Measurements from ENCODE around the gene SLC29A3. TPM values are rescaled to one million over a fixed set of nuclear protein-coding genes. Genes with fewer than 3 reads are reported as not detected.

The SLC29A3 gene
- total RNA-seq, 1 donor = 2.5 TPM

DNA sequence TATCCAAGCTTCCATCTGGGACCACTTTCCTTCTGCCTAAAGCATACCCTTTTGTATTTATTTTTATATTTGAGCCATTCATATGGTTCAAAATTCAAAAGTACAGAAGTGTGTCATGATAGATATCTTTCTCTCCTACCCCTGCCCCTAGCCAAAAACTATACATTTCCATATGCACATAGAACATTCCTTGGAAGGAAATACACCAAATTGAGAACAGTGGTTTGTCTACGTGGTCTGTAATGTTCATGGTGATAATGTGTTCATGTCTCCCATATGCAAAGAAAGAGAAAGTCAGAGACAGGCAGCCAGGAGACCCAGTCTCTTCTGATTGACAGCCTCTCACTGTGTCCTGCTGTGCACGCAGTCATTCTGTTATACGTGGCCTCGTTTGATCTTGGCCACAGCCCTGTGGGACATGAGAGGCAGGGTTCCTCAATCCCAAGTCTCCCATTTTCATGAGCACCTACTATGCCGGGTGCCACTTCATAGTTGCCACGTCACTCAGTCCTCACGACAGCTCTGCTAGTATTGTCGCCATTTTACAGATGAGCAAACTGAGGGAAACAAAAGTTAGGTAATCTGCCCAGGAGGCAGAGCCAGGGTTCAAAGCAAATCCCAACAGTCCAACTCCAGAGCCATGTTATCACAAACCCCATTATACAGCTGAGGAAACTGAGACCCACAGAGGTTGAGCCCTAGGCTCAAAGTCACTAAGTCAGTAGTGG, 69.7 kb downstream of the SLC29A3 start:
- Histone ChIP-seq H3K9me3 (ENCODE audit: low read depth, low read length) (no peaks in the 10 kb centered on the region), H3K4me1 (ENCODE audit: insufficient read depth, low read length) (no peaks in the 10 kb centered on the region), H3K27ac (ENCODE audit: low read depth, low read length) (no peak overlapping the region), H4K20me1 (ENCODE audit: insufficient read depth, low read length) (no peaks in the 10 kb centered on the region), H3K4me3 (ENCODE audit: insufficient read depth, low read length) (no peak overlapping the region), H2AFZ (ENCODE audit: low read length) (no peak overlapping the region), H3K4me2 (ENCODE audit: insufficient read depth, low read length) (no peak overlapping the region), H3K27me3 (ENCODE audit: insufficient read depth, low read length) (peaks cover 61% of the 10 kb centered on the region), H3K79me2 (ENCODE audit: insufficient read depth, low read length) (no peaks in the 10 kb centered on the region), H3K36me3 (ENCODE audit: insufficient read depth, low read length) (no peaks in the 10 kb centered on the region)
- no peak for DNase-seq (ENCODE audit: insufficient read length, low spot score, missing footprints)
- TF ChIP-seq, protein P1, sequence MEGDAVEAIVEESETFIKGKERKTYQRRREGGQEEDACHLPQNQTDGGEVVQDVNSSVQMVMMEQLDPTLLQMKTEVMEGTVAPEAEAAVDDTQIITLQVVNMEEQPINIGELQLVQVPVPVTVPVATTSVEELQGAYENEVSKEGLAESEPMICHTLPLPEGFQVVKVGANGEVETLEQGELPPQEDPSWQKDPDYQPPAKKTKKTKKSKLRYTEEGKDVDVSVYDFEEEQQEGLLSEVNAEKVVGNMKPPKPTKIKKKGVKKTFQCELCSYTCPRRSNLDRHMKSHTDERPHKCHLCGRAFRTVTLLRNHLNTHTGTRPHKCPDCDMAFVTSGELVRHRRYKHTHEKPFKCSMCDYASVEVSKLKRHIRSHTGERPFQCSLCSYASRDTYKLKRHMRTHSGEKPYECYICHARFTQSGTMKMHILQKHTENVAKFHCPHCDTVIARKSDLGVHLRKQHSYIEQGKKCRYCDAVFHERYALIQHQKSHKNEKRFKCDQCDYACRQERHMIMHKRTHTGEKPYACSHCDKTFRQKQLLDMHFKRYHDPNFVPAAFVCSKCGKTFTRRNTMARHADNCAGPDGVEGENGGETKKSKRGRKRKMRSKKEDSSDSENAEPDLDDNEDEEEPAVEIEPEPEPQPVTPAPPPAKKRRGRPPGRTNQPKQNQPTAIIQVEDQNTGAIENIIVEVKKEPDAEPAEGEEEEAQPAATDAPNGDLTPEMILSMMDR (IDR thresholded peaks at IDR 0.05; ENCODE audit: extremely low read depth, low read depth, low read length) = no peak

- Histone ChIP-seq H3K36me3 (ENCODE audit: insufficient read depth, low read length) (no peaks in the 10 kb centered on the region), H3K4me1 (ENCODE audit: insufficient read depth, low read length) (no peaks in the 10 kb centered on the region), H3K9me3 (ENCODE audit: low read depth, low read length) (no peaks in the 10 kb centered on the region), H3K27me3 (ENCODE audit: insufficient read depth, low read length) (peaks cover 72% of the 10 kb centered on the region), H3K4me2 (ENCODE audit: insufficient read depth, low read length) (no peak overlapping the region), H3K27ac (ENCODE audit: low read depth, low read length) (no peak overlapping the region), H4K20me1 (ENCODE audit: insufficient read depth, low read length) (no peaks in the 10 kb centered on the region), H3K4me3 (ENCODE audit: insufficient read depth, low read length) (no peak overlapping the region), H3K79me2 (ENCODE audit: insufficient read depth, low read length) (no peaks in the 10 kb centered on the region), H2AFZ (ENCODE audit: low read length) (no peak overlapping the region)
- DNase-seq (ENCODE audit: insufficient read length, low spot score, missing footprints) = no peak
- TF ChIP-seq, protein P1 (IDR thresholded peaks at IDR 0.05; ENCODE audit: extremely low read depth, low read depth, low read length) = no peak
Measured at GRCh38 chr10:71389768-71390460, 70.9 kb downstream of the SLC29A3 start.

GRCh38 chr10:71390461-71390835, 71.4 kb downstream of the SLC29A3 start:
- Histone ChIP-seq H3K4me1 (ENCODE audit: insufficient read depth, low read length) (no peaks in the 10 kb centered on the region), H3K79me2 (ENCODE audit: insufficient read depth, low read length) (no peaks in the 10 kb centered on the region), H3K4me3 (ENCODE audit: insufficient read depth, low read length) (no peak overlapping the region), H3K27me3 (ENCODE audit: insufficient read depth, low read length) (peaks cover 78% of the 10 kb centered on the region), H3K36me3 (ENCODE audit: insufficient read depth, low read length) (no peaks in the 10 kb centered on the region), H3K4me2 (ENCODE audit: insufficient read depth, low read length) (no peak overlapping the region), H4K20me1 (ENCODE audit: insufficient read depth, low read length) (no peaks in the 10 kb centered on the region), H2AFZ (ENCODE audit: low read length) (no peak overlapping the region), H3K27ac (ENCODE audit: low read depth, low read length) (no peak overlapping the region), H3K9me3 (ENCODE audit: low read depth, low read length) (no peaks in the 10 kb centered on the region)
- TF ChIP-seq, protein P1 (IDR thresholded peaks at IDR 0.05; ENCODE audit: extremely low read depth, low read depth, low read length) = no peak
- no peak for DNase-seq (ENCODE audit: insufficient read length, low spot score, missing footprints)

DNA sequence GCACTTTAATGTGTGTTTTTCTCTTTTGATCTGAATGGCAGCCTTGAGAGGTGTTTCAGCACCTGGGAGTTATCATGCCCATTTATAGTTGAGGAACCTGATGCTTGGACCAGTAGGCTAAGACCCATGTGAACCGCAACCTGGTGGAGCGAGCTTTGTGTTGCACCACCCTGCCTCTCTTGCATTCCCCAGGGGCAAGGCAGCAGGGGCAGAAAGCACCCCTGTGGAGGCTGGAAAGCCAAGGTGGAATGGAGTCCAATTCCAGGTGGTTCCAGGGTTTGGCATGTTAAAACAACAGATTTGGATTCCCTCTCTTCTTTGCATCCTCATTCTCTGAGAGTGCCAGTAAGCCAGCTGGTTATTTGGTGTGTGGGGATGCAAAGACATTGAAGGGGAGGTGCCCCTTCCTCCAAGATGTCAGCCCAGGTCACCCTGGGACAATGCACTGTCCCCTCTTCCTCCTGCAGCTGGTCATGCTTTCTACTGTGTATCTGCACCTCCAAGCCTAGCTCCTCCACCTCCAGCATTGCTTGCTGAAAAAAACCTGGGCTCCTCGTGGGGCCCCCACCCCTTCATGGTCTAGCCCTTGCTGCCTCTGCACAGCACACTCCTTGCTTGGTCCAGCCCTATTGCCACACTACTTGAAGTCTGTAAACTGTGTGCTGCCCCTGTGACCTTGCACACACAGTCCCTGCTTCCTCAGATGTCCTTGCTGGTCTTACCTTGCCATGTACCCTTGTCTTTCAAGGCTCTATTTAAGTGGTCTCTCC, 72.0 kb downstream of the SLC29A3 start:
- H3K36me3 ChIP-seq (ENCODE audit: insufficient read depth, low read length) = no peaks in the 10 kb centered on the region
- no peaks in the 10 kb centered on the region for H3K9me3 ChIP-seq (ENCODE audit: low read depth, low read length)
- H3K27ac ChIP-seq (ENCODE audit: low read depth, low read length) = no peak overlapping the region
- H2AFZ ChIP-seq (ENCODE audit: low read length) = no peak overlapping the region
- H4K20me1 ChIP-seq (ENCODE audit: insufficient read depth, low read length) = no peaks in the 10 kb centered on the region
- H3K79me2 ChIP-seq (ENCODE audit: insufficient read depth, low read length) = no peaks in the 10 kb centered on the region
- no peak overlapping the region for H3K4me2 ChIP-seq (ENCODE audit: insufficient read depth, low read length)
- H3K4me1 ChIP-seq (ENCODE audit: insufficient read depth, low read length) = no peaks in the 10 kb centered on the region
- TF ChIP-seq, protein P1 (IDR thresholded peaks at IDR 0.05; ENCODE audit: extremely low read depth, low read depth, low read length) = no peak
- DNase-seq (ENCODE audit: insufficient read length, low spot score, missing footprints) = no peak
- no peak overlapping the region for H3K4me3 ChIP-seq (ENCODE audit: insufficient read depth, low read length)
- peaks cover 79% of the 10 kb centered on the region for H3K27me3 ChIP-seq (ENCODE audit: insufficient read depth, low read length)
